Calu3 (cell line): ENCODE results near the gene ST3GAL4. TPM values are rescaled to one million over a fixed set of nuclear protein-coding genes. Genes with fewer than 3 reads are reported as not detected.
A peak's percentile ranks its signal among the peaks of the same experiment; 100 is the strongest.

Experiments
- BruUV-seq: library from RNA; stranded (reverse); fragments of 400-500 nt; replicated peaks from 2 replicates; lab custom pipeline; 2021; lab: Mats Ljungman, UMichigan
- CTCF ChIA-PET: fragments of 300-600 bp; sonication (Branson Sonifier 250); formaldehyde crosslinking; loops from one replicate; lab custom pipeline; 2022; ENCODE audit warnings: antibody characterized with exemption; lab: Charles Lee
- DNase-seq: peaks from one replicate; pipeline ENCODE4 v3.0.0; 2022
- H3K27ac Mint-ChIP-seq: one replicate; pipeline ENCODE4 v1.8.0; 2022; ENCODE audit warnings: mixed read lengths; ENCODE audit not compliant: unreplicated experiment
- H3K27me3 Mint-ChIP-seq: one replicate; pipeline ENCODE4 v1.8.0; 2022; ENCODE audit warnings: mixed read lengths; ENCODE audit not compliant: unreplicated experiment
- H3K36me3 Mint-ChIP-seq: one replicate; pipeline ENCODE4 v1.8.0; 2022; ENCODE audit warnings: mild to moderate bottlenecking, moderate library complexity, mixed read lengths; ENCODE audit not compliant: insufficient read depth, unreplicated experiment
- H3K4me1 Mint-ChIP-seq: one replicate; pipeline ENCODE4 v1.8.0; 2022; ENCODE audit warnings: mild to moderate bottlenecking, low read depth, mixed read lengths; ENCODE audit not compliant: unreplicated experiment
- H3K4me3 Mint-ChIP-seq: one replicate; pipeline ENCODE4 v1.8.0; 2022; ENCODE audit warnings: mild to moderate bottlenecking, low read depth, moderate library complexity, mixed read lengths; ENCODE audit not compliant: unreplicated experiment
- H3K9me3 Mint-ChIP-seq: one replicate; pipeline ENCODE4 v1.8.0; 2022; ENCODE audit warnings: low read depth, mixed read lengths; ENCODE audit not compliant: unreplicated experiment
- CTCF ChIP-seq: fragments of 200-600 bp; IDR thresholded peaks from one replicate; pipeline ENCODE4 v1.8.0; 2022; ENCODE audit warnings: antibody characterized with exemption; ENCODE audit not compliant: unreplicated experiment
- intact Hi-C: fragments of 100-400 bp; cut with micrococcal nuclease; formaldehyde crosslinking; loops from one replicate; pipeline ENCODE4 v1.10.0; 2022; ENCODE audit not compliant: unreplicated experiment
- total RNA-seq: library from RNA; stranded (reverse); gene quantifications from 2 replicates; pipeline ENCODE4 v1.2.3, GENCODE V29; 2022

ST3GAL4 gene
- total RNA-seq, 1 experiment from 2014 or later: 27.9 TPM

GRCh38 chr11:126338346-126339055 is 17.0 kb upstream of the ST3GAL4 start:
- no peak for TF ChIP-seq CTCF
- no peak for DNase-seq
- intact Hi-C loops: no loop called here
- Mint-ChIP-seq H3K27me3 (no peaks in the 10 kb centered on the region), H3K27ac (peak overlapping the region; percentile 87), H3K4me3 (peak overlapping the region; percentile 40), H3K9me3 (no peaks in the 10 kb centered on the region), H3K4me1 (peaks cover 48% of the 10 kb centered on the region), H3K36me3 (peaks cover 38% of the 10 kb centered on the region)
- CTCF ChIA-PET: no interaction called here
- BruUV-seq: no TSS peak

- CTCF ChIA-PET: interaction anchor here (0.6 to 1.8 kb wide), 4 partner anchors 10 to 141 kb away, joined by 3 to 5 read pairs (median 4); no protein-coding TSS in a partner anchor
- peaks cover 43% of the 10 kb centered on the region for H3K36me3 Mint-ChIP-seq
- no peaks in the 10 kb centered on the region for H3K9me3 Mint-ChIP-seq
- no peaks in the 10 kb centered on the region for H3K27me3 Mint-ChIP-seq
- intact Hi-C loops: no loop called here
- BruUV-seq: TSS peak; percentile 51
- H3K4me1 Mint-ChIP-seq: peaks cover 48% of the 10 kb centered on the region
- peak overlapping the region; percentile 87 for H3K27ac Mint-ChIP-seq
- no peak for TF ChIP-seq CTCF
- no peak for DNase-seq
- peak overlapping the region; percentile 40 for H3K4me3 Mint-ChIP-seq
Measured at GRCh38 chr11:126339073-126339862, 16.2 kb upstream of the ST3GAL4 start.

- BruUV-seq: no TSS peak
- peaks cover 44% of the 10 kb centered on the region for H3K4me1 Mint-ChIP-seq
- CTCF ChIA-PET: interaction anchor here (0.6 to 1.8 kb wide), 4 partner anchors 11 to 141 kb away, joined by 3 to 5 read pairs (median 4); no protein-coding TSS in a partner anchor
- no peaks in the 10 kb centered on the region for H3K9me3 Mint-ChIP-seq
- peak overlapping the region; percentile 40 for H3K4me3 Mint-ChIP-seq
- peaks cover 43% of the 10 kb centered on the region for H3K36me3 Mint-ChIP-seq
- no peaks in the 10 kb centered on the region for H3K27me3 Mint-ChIP-seq
- DNase-seq: peak; percentile 71
- no peak for TF ChIP-seq CTCF
- peak overlapping the region; percentile 87 for H3K27ac Mint-ChIP-seq
- intact Hi-C loops: no loop called here
Measured at GRCh38 chr11:126339863-126340434, 15.5 kb upstream of the ST3GAL4 start.

- peaks cover 51% of the 10 kb centered on the region for H3K36me3 Mint-ChIP-seq
- no peak for TF ChIP-seq CTCF
- H3K9me3 Mint-ChIP-seq: no peaks in the 10 kb centered on the region
- intact Hi-C loops: no loop called here
- H3K27ac Mint-ChIP-seq: peak overlapping the region; percentile 87
- CTCF ChIA-PET: interaction anchor here (0.5 to 1.8 kb wide), 3 partner anchors 14 to 1571 kb away, joined by 3 to 4 read pairs (median 3); partner anchors contain the start of gene ST3GAL4
- peaks cover 45% of the 10 kb centered on the region for H3K4me1 Mint-ChIP-seq
- no peak for DNase-seq
- no TSS peak for BruUV-seq
- no peaks in the 10 kb centered on the region for H3K27me3 Mint-ChIP-seq
- H3K4me3 Mint-ChIP-seq: no peak overlapping the region
Measured at GRCh38 chr11:126340960-126341606, 14.4 kb upstream of the ST3GAL4 start.
